Right lobe of liver (tissue), 4 donors: ENCODE measurements around the gene KCNQ1OT1.

ENCODE experiments used
- POLR2A ChIP-seq: fragments of 450-650 bp; IDR thresholded peaks from one replicate; pipeline ENCODE4 v1.6.1; 2017; ENCODE audit warnings: antibody characterized with exemption, mild to moderate bottlenecking
- TF ChIP-seq, protein P1 (sequence below), 4 donors: fragments of 200-600 bp in 3 of 4; fragments of 450-650 bp in 1 of 4; IDR thresholded peaks; one replicate each; pipeline versions ENCODE4 v1.5.1 to v1.8.0; 2016 to 2022; ENCODE audit warnings: antibody characterized with exemption in 4 of 4, mild to moderate bottlenecking in 2 of 4
- donor health status: DM: no; HTN: no; CAD: no.
- donor health status: DM: no; HTN: no; CAD: no.
- donor health status: DM: no; HTN: yes; CAD: no.

GRCh38 chr11:2587976-2588748 is 111.6 kb downstream of the KCNQ1OT1 start:
- TF ChIP-seq, protein P1, sequence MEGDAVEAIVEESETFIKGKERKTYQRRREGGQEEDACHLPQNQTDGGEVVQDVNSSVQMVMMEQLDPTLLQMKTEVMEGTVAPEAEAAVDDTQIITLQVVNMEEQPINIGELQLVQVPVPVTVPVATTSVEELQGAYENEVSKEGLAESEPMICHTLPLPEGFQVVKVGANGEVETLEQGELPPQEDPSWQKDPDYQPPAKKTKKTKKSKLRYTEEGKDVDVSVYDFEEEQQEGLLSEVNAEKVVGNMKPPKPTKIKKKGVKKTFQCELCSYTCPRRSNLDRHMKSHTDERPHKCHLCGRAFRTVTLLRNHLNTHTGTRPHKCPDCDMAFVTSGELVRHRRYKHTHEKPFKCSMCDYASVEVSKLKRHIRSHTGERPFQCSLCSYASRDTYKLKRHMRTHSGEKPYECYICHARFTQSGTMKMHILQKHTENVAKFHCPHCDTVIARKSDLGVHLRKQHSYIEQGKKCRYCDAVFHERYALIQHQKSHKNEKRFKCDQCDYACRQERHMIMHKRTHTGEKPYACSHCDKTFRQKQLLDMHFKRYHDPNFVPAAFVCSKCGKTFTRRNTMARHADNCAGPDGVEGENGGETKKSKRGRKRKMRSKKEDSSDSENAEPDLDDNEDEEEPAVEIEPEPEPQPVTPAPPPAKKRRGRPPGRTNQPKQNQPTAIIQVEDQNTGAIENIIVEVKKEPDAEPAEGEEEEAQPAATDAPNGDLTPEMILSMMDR (IDR thresholded peaks at IDR 0.05), result no peak
- TF ChIP-seq POLR2A, result no peak
